ENCODE measurements around the gene PSPC1.

DNA sequence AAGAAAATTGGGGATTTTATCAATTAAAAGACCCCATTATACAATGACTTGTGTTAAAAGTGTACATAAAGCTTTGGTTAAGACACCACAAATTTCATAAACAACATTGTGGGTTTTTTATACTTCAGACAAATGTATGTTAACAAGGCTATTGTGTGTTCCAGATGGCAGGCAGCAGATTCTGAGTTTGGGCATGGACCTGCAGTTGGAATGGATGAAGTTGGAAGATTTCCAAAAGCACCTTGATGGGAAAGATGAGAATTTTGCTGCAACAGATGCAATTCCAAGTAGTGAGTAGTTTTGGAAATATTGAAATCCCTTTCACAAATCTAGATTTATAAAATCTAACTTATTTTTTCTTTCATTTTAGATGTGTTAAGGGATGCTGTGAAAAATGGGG is 123.9 kb downstream of the PSPC1 start:
- no peak for TF ChIP-seq ZNF773 (CRISPR knock-in tag; IDR thresholded peaks at IDR 0.05; ENCODE audit: borderline replicate concordance)
- no peak for TF ChIP-seq ZFP37 (CRISPR knock-in tag; IDR thresholded peaks at IDR 0.05; ENCODE audit: borderline replicate concordance)
- no peak for TF ChIP-seq ZBTB20 (CRISPR knock-in tag; IDR thresholded peaks at IDR 0.05; ENCODE audit: borderline replicate concordance, low read depth)
- TF ChIP-seq, protein P1, sequence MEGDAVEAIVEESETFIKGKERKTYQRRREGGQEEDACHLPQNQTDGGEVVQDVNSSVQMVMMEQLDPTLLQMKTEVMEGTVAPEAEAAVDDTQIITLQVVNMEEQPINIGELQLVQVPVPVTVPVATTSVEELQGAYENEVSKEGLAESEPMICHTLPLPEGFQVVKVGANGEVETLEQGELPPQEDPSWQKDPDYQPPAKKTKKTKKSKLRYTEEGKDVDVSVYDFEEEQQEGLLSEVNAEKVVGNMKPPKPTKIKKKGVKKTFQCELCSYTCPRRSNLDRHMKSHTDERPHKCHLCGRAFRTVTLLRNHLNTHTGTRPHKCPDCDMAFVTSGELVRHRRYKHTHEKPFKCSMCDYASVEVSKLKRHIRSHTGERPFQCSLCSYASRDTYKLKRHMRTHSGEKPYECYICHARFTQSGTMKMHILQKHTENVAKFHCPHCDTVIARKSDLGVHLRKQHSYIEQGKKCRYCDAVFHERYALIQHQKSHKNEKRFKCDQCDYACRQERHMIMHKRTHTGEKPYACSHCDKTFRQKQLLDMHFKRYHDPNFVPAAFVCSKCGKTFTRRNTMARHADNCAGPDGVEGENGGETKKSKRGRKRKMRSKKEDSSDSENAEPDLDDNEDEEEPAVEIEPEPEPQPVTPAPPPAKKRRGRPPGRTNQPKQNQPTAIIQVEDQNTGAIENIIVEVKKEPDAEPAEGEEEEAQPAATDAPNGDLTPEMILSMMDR (CRISPR knock-in tag; IDR thresholded peaks at IDR 0.05), result no peak
- no peak for TF ChIP-seq POLR2A (IDR thresholded peaks at IDR 0.05; ENCODE audit: insufficient read depth in 1 of 2, low read depth in 2 of 2, low read length in 2 of 2)
- TF ChIP-seq, protein P2, sequence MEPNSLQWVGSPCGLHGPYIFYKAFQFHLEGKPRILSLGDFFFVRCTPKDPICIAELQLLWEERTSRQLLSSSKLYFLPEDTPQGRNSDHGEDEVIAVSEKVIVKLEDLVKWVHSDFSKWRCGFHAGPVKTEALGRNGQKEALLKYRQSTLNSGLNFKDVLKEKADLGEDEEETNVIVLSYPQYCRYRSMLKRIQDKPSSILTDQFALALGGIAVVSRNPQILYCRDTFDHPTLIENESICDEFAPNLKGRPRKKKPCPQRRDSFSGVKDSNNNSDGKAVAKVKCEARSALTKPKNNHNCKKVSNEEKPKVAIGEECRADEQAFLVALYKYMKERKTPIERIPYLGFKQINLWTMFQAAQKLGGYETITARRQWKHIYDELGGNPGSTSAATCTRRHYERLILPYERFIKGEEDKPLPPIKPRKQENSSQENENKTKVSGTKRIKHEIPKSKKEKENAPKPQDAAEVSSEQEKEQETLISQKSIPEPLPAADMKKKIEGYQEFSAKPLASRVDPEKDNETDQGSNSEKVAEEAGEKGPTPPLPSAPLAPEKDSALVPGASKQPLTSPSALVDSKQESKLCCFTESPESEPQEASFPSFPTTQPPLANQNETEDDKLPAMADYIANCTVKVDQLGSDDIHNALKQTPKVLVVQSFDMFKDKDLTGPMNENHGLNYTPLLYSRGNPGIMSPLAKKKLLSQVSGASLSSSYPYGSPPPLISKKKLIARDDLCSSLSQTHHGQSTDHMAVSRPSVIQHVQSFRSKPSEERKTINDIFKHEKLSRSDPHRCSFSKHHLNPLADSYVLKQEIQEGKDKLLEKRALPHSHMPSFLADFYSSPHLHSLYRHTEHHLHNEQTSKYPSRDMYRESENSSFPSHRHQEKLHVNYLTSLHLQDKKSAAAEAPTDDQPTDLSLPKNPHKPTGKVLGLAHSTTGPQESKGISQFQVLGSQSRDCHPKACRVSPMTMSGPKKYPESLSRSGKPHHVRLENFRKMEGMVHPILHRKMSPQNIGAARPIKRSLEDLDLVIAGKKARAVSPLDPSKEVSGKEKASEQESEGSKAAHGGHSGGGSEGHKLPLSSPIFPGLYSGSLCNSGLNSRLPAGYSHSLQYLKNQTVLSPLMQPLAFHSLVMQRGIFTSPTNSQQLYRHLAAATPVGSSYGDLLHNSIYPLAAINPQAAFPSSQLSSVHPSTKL (CRISPR knock-in tag; IDR thresholded peaks at IDR 0.05), result no peak
- TF ChIP-seq BHLHE40 (IDR thresholded peaks at IDR 0.05; ENCODE audit: low read length), result no peak
- TF ChIP-seq, protein P3, sequence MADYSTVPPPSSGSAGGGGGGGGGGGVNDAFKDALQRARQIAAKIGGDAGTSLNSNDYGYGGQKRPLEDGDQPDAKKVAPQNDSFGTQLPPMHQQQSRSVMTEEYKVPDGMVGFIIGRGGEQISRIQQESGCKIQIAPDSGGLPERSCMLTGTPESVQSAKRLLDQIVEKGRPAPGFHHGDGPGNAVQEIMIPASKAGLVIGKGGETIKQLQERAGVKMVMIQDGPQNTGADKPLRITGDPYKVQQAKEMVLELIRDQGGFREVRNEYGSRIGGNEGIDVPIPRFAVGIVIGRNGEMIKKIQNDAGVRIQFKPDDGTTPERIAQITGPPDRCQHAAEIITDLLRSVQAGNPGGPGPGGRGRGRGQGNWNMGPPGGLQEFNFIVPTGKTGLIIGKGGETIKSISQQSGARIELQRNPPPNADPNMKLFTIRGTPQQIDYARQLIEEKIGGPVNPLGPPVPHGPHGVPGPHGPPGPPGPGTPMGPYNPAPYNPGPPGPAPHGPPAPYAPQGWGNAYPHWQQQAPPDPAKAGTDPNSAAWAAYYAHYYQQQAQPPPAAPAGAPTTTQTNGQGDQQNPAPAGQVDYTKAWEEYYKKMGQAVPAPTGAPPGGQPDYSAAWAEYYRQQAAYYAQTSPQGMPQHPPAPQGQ (CRISPR knock-in tag; IDR thresholded peaks at IDR 0.05; ENCODE audit: borderline replicate concordance), result no peak
- no peak for TF ChIP-seq MBNL3 (CRISPR knock-in tag; conservative IDR thresholded peaks at IDR 0.05)
- no peak for TF ChIP-seq ZNF549 (CRISPR knock-in tag; IDR thresholded peaks at IDR 0.05)
- TF ChIP-seq CREM (IDR thresholded peaks at IDR 0.05), result no peak
- no peak for TF ChIP-seq CREM (CRISPR knock-in tag; IDR thresholded peaks at IDR 0.05)
